ENCODE measurements around the gene FBH1.
"Not testable (repeated sequence)": the region's sequence is repeated elsewhere in the genome, so short reads cannot be mapped to it uniquely, and the experiment has no call there.

The FBH1 gene

GRCh38 chr10:5889624-5890451 lies at the start of gene FBH1, which contains the start of gene ANKRD16:
FBH1 (plus strand) TSS chr10:5890243; CDS start chr10:5890346, 103 bp downstream.
ANKRD16 (minus strand) TSS chr10:5889893; CDS start chr10:5889354, 539 bp downstream.
- peak; percentile 96 to 99 for DNase-seq

GRCh38 chr10:5840314-5841307 lies 49.4 kb upstream of the FBH1 start:
- no peak for DNase-seq

- DNase-seq: no peak
Observed at GRCh38 chr10:5841965-5842364, 48.1 kb upstream of the FBH1 start.

GRCh38 chr10:5843686-5844344 lies 46.2 kb upstream of the FBH1 start:
- DNase-seq: no peak

- DNase-seq: no peak
Observed at GRCh38 chr10:5844345-5845055, 45.5 kb upstream of the FBH1 start.

GRCh38 chr10:5846667-5847066 lies 43.4 kb upstream of the FBH1 start:
- DNase-seq: not testable (repeated sequence)

- DNase-seq: peak; percentile 16 to 62
Observed at GRCh38 chr10:5854131-5854475, 35.9 kb upstream of the FBH1 start.

- no peak for DNase-seq
Observed at GRCh38 chr10:5855979-5856700, 33.9 kb upstream of the FBH1 start.

- DNase-seq: no peak
Observed at GRCh38 chr10:5856701-5857004, 33.4 kb upstream of the FBH1 start.

- no peak for DNase-seq
Observed at GRCh38 chr10:5858811-5859210, 31.2 kb upstream of the FBH1 start.

GRCh38 chr10:5860066-5860465 lies 30.0 kb upstream of the FBH1 start:
- peak in 1 of 2 donors; percentile 18 for DNase-seq

- peak; percentile 14 to 82 for DNase-seq
Observed at GRCh38 chr10:5862360-5862961, 27.6 kb upstream of the FBH1 start.

GRCh38 chr10:5862981-5863685 lies 26.9 kb upstream of the FBH1 start:
- not testable (repeated sequence) for DNase-seq

GRCh38 chr10:5866451-5867081 lies 23.5 kb upstream of the FBH1 start:
- DNase-seq: peak; percentile 45 to 84

GRCh38 chr10:5867091-5867615 lies 22.9 kb upstream of the FBH1 start:
- DNase-seq: peak in 1 of 2 donors; percentile 22

- not testable (repeated sequence) for DNase-seq
Observed at GRCh38 chr10:5868383-5868782, 21.7 kb upstream of the FBH1 start.

GRCh38 chr10:5869156-5869555 lies 20.9 kb upstream of the FBH1 start:
- DNase-seq: no peak

- DNase-seq: no peak
Observed at GRCh38 chr10:5871596-5871995, 18.4 kb upstream of the FBH1 start.

GRCh38 chr10:5873515-5873995 lies 16.5 kb upstream of the FBH1 start:
- DNase-seq: peak; percentile 74 to 96
